Right ventricle myocardium inferior (tissue), 1 donor: ENCODE measurements around the gene PDE4D. TPM values are rescaled to one million over a fixed set of nuclear protein-coding genes. Genes with fewer than 3 reads are reported as not detected.

Source experiments
- ATAC-seq: fragments of 200-7000 bp; cut with Tn5 transposase; one replicate; pipeline ENCODE4 v1.9.1; 2020; ENCODE audit warnings: mild to moderate bottlenecking, moderate library complexity
- DNase-seq: peaks from one replicate; pipeline ENCODE4 v3.0.0; 2021; ENCODE audit errors: missing footprints
- intact Hi-C: fragments of 100-400 bp; cut with DNase I; formaldehyde crosslinking; loops from one replicate; pipeline ENCODE4 v1.11.0; 2022
- total RNA-seq: library from RNA; stranded (reverse); fragmentation: NEBNext Ultra II Directional; extraction: Animal tissue kit (Norgen Biotek cat#: 25700); gene quantifications from one replicate; pipeline ENCODE4 v1.2.1, GENCODE V29; 2021
- donor health status: DM: no; HTN: yes; CAD: no; lungs with severe emphysema.

Gene PDE4D
- total RNA-seq, 1 donor from 2014 or later = 36.7 TPM

DNA sequence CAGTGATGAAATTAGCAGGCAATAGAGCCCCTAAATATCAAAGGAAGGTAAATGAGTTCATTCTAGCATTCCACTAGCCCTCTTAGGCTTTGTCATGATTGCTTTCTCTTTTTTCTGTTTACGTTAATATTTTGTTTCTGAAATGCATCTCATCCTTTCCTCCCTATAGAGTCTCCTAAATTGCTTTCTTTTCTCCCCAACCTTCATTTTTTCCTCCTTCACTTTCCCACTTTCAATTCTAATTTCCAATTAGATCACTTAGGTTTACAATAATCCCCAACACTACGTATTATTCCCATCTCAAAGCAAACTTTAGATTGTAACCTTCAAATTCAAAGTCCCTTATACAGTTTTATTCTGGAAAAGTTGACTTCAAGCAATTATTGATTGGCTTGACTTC, 751.4 kb downstream of the PDE4D start:
- no peak for DNase-seq
- intact Hi-C loops = no loop called here
- no peak for ATAC-seq

GRCh38 chr5:59140133-59140532, 753.4 kb downstream of the PDE4D start:
- intact Hi-C loops = no loop called here
- no peak for ATAC-seq

GRCh38 chr5:59139695-59140094, 753.8 kb downstream of the PDE4D start:
- no peak for ATAC-seq
- intact Hi-C loops = no loop called here
- no peak for DNase-seq

More at GRCh38 chr5:59140133-59140532, 753.4 kb downstream of the PDE4D start:
- DNase-seq = no peak

DNA sequence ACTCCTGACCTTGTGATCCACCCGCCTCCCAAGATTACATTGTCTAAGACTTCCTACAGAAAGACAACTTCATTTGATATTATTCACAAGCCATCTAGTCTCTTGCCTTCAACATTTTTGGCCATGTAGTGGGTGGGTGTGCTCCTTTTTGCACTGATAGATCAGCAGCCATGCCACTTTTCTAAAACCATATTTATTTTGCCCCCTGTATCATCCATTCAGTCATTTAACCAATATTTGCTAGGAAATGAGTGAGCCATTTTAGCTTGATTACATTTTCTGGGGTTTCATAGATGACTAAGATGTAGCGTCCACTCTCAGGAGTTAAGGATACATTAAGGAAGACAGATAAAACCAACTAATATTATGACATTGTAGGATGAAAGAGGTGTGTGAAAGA, 755.0 kb downstream of the PDE4D start:
- DNase-seq (no peak), ATAC-seq (no peak)
- intact Hi-C loops = no loop called here

GRCh38 chr5:59137846-59138245, 755.7 kb downstream of the PDE4D start:
- ATAC-seq = no peak
- no peak for DNase-seq
- intact Hi-C loops = no loop called here

DNA sequence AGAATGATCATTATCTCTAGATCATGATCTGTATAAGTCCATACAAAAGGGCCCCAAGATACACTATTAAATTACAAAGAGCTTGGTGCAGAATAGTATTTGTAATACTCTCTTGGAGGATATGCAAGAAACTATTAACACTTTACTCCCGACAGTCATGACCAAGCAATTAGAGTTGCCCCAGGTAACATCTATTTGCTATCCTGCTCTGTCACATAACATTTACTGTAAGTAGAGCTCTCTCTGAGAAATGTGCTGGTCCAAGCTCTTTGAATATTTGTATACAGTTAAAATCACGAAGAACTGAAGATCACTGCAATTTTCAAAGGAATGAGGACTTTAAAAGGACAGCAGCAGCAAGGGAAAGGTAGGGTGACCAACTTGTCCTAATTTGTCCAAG, 757.0 kb downstream of the PDE4D start:
- intact Hi-C loops = no loop called here
- ATAC-seq (no peak), DNase-seq (no peak)

GRCh38 chr5:59134471-59135163, 758.9 kb downstream of the PDE4D start:
- intact Hi-C loops = no loop called here
- DNase-seq = no peak
- ATAC-seq = no peak

- ATAC-seq = peak; percentile 27
- intact Hi-C loops = no loop called here
- no peak for DNase-seq
Observed at GRCh38 chr5:59133764-59134261, 759.7 kb downstream of the PDE4D start.

DNA sequence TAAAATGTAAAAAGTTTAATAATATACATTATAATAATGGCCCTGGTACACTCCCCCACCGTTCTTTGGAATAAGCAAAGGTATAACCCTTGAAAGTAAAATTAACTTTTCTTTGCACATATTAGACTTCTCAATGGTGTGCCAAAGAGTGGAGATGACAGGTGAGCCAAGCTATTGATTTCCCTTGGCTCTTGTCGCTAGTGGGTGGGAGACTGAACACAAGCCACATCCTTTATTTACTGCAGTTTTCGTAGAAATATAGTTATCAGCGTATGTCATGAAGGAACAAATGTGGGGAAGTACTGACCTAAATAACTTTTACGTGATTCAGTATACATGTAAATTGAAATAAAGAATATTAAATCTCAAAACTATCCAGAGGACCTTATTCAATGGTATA, 761.4 kb downstream of the PDE4D start:
- ATAC-seq (no peak), DNase-seq (no peak)
- intact Hi-C loops = no loop called here

- intact Hi-C loops = no loop called here
- ATAC-seq (no peak), DNase-seq (no peak)
Observed at GRCh38 chr5:59130431-59130830, 763.1 kb downstream of the PDE4D start.

DNA sequence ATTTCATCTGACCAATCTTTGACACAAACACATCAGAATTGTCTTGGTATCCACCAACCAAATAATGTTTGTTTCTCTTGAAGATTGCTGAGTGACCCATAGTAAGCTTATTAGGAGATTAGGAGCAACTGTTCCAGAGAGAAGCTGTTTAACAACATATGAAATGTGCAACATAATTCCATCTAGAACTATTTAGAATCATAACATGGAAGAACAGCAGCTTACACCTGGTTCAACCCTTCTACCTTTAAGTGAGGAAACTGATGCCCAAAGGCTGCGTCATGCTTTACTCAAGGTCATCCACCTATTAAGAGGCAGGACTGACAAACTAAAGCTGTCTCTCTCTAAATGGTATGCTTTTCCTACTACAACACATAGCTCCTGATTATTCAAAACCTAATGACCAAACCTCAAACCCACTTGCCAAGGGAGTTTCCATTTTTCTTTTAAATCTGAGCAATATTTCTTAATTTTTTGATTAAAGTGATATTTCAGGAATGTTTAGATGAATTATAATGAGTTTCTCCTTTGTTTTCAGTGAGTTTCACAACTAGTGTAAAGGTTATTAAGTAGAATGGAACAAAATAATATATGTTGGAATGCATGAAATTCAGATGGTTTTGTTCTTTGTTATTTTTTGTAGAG, 764.8 kb downstream of the PDE4D start:
- DNase-seq (no peak), ATAC-seq (no peak)
- intact Hi-C loops = loop anchor here (5.0 kb wide), 3 partner anchors 44 to 236 kb away; no protein-coding TSS in a partner anchor

- no peak for DNase-seq
- no peak for ATAC-seq
- intact Hi-C loops = loop anchor here (1.0 to 5.0 kb wide), 4 partner anchors 45 to 235 kb away; no protein-coding TSS in a partner anchor
Observed at GRCh38 chr5:59126708-59127573, 766.6 kb downstream of the PDE4D start.

GRCh38 chr5:59126016-59126707, 767.4 kb downstream of the PDE4D start:
- intact Hi-C loops = loop anchor here (5.0 kb wide), 3 partner anchors 46 to 234 kb away; no protein-coding TSS in a partner anchor
- DNase-seq (no peak), ATAC-seq (no peak)

GRCh38 chr5:59125011-59125961, 768.2 kb downstream of the PDE4D start:
- intact Hi-C loops = loop anchor here (5.0 kb wide), 3 partner anchors 47 to 233 kb away; no protein-coding TSS in a partner anchor
- DNase-seq (no peak), ATAC-seq (no peak)

- intact Hi-C loops = no loop called here
- no peak for ATAC-seq
- no peak for DNase-seq
Observed at GRCh38 chr5:59123595-59124561, 769.6 kb downstream of the PDE4D start.

- DNase-seq (no peak), ATAC-seq (no peak)
- intact Hi-C loops = no loop called here
Observed at GRCh38 chr5:59119480-59119879, 774.0 kb downstream of the PDE4D start.

GRCh38 chr5:59117320-59117719, 776.2 kb downstream of the PDE4D start:
- no peak for ATAC-seq

More at GRCh38 chr5:59117320-59117719, 776.2 kb downstream of the PDE4D start:
- DNase-seq = no peak
- intact Hi-C loops = no loop called here
